WERI-Rb-1 (cell line): ENCODE measurements around the gene PLA2G7.

ENCODE experiments used
- DNase-seq: peaks from one replicate; pipeline ENCODE4 v3.0.0-alpha.2; 2020
- H3K27ac ChIP-seq: fragments of 250-450 bp; sonication (Bioruptor Pico); 2 replicates; pipeline ENCODE4 v1.5.1; 2020; ENCODE audit warnings: mild to moderate bottlenecking, moderate library complexity
- H3K27me3 ChIP-seq: fragments of 250-450 bp; sonication (Bioruptor Pico); 2 replicates; pipeline ENCODE4 v1.5.1; 2021; ENCODE audit warnings: mild to moderate bottlenecking, low read depth, moderate library complexity; ENCODE audit not compliant: insufficient read depth, severe bottlenecking
- H3K36me3 ChIP-seq: fragments of 250-450 bp; sonication (Bioruptor Pico); 2 replicates; pipeline ENCODE4 v1.5.1; 2020; ENCODE audit warnings: mild to moderate bottlenecking, moderate library complexity
- H3K4me3 ChIP-seq: 2 replicates; pipeline ENCODE4 v1.5.1; 2011; ENCODE audit warnings: low read depth, mild to moderate bottlenecking, control low read depth, low read length
- H3K9me3 ChIP-seq: fragments of 250-450 bp; sonication (Bioruptor Pico); 2 replicates; pipeline ENCODE4 v1.5.1; 2021; ENCODE audit warnings: mild to moderate bottlenecking, moderate library complexity; ENCODE audit not compliant: severe bottlenecking
- CTCF ChIP-seq: IDR thresholded peaks from 2 replicates; pipeline ENCODE4 v1.5.1; 2011; ENCODE audit warnings: low read depth, mild to moderate bottlenecking, control low read depth, inconsistent platforms, low read length

Gene PLA2G7

GRCh38 chr6:46730921-46731461, 4.2 kb downstream of the PLA2G7 start:
- H3K36me3 ChIP-seq = no peaks in the 10 kb centered on the region
- no peak for DNase-seq
- no peak overlapping the region for H3K4me3 ChIP-seq
- no peaks in the 10 kb centered on the region for H3K9me3 ChIP-seq
- no peaks in the 10 kb centered on the region for H3K27me3 ChIP-seq
- no peak for TF ChIP-seq CTCF
- no peak overlapping the region for H3K27ac ChIP-seq

GRCh38 chr6:46729787-46730326, 5.3 kb downstream of the PLA2G7 start:
- H3K9me3 ChIP-seq = no peaks in the 10 kb centered on the region
- no peaks in the 10 kb centered on the region for H3K36me3 ChIP-seq
- DNase-seq = no peak
- H3K4me3 ChIP-seq = no peak overlapping the region
- no peaks in the 10 kb centered on the region for H3K27me3 ChIP-seq
- H3K27ac ChIP-seq = no peak overlapping the region
- TF ChIP-seq CTCF = no peak

GRCh38 chr6:46720401-46720800, 14.8 kb downstream of the PLA2G7 start:
- no peak overlapping the region for H3K27ac ChIP-seq
- H3K9me3 ChIP-seq = peaks cover 2% of the 10 kb centered on the region
- TF ChIP-seq CTCF = no peak
- H3K36me3 ChIP-seq = no peaks in the 10 kb centered on the region
- DNase-seq = no peak
- H3K4me3 ChIP-seq = no peak overlapping the region
- H3K27me3 ChIP-seq = no peaks in the 10 kb centered on the region

- Histone ChIP-seq H3K4me3 (no peak overlapping the region), H3K9me3 (peaks cover 2% of the 10 kb centered on the region), H3K27me3 (no peaks in the 10 kb centered on the region), H3K27ac (no peak overlapping the region), H3K36me3 (no peaks in the 10 kb centered on the region)
- no peak for TF ChIP-seq CTCF
- no peak for DNase-seq
Measured at GRCh38 chr6:46719099-46719498, 16.1 kb downstream of the PLA2G7 start.

- no peak for TF ChIP-seq CTCF
- no peak for DNase-seq
- Histone ChIP-seq H3K27me3 (no peaks in the 10 kb centered on the region), H3K36me3 (no peaks in the 10 kb centered on the region), H3K27ac (no peak overlapping the region), H3K9me3 (no peaks in the 10 kb centered on the region), H3K4me3 (no peak overlapping the region)
Measured at GRCh38 chr6:46715141-46715540, 20.0 kb downstream of the PLA2G7 start.

- Histone ChIP-seq H3K36me3 (no peaks in the 10 kb centered on the region), H3K27me3 (no peaks in the 10 kb centered on the region), H3K9me3 (no peaks in the 10 kb centered on the region), H3K4me3 (no peak overlapping the region), H3K27ac (no peak overlapping the region)
- no peak for TF ChIP-seq CTCF
- DNase-seq = no peak
Measured at GRCh38 chr6:46711491-46711890, 23.7 kb downstream of the PLA2G7 start.
